NCI-H2081 (cell line): ENCODE results near the gene PTGES3L.

Experiments used
- DNase-seq, 2 experiments: peaks; one replicate each; lab custom pipeline; 2025; lab: John Stamatoyannopoulos, UW

The PTGES3L gene

DNA sequence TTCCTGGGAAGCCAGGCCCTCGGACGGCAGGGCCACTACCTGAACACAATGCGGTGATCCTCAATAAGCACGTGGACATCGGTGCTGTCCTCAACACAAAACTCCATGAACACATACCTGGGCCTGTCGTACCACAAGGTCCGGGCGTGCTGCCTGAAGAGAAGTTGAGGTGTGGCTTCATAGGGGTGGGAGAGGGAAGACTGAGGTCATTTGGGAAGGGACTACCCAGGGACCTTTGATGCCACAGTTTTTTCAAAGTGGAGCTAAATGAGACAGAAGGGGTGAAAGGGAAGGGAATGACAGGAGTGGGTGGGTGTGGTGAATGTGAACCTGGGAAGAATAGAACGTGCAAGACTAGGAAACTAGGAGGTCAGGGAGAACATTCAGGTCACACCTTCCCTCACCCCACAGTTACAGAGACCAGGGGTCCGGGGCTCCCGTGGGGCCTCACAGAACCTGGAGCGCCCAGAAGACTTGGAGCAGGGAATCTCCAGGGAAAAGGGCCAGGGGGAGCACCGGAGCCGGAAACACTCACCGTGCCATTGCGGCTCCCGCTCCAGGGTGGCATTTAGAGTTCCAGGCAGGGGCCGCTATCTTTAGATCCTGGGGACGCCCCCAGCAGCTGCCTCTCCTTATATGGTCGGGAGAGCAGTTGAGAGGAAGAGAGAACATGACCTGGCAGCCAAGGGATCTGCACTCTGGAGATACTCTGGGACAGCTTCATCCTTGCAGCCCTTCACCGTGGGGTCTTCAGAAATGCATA, at the start of gene PTGES3L:
TSS of gene PTGES3L (minus strand) at position 570 of the 763 bp plus-strand sequence. CDS start at position 543, 27 bp downstream.
- peak; percentile 83 to 90 for DNase-seq

DNA sequence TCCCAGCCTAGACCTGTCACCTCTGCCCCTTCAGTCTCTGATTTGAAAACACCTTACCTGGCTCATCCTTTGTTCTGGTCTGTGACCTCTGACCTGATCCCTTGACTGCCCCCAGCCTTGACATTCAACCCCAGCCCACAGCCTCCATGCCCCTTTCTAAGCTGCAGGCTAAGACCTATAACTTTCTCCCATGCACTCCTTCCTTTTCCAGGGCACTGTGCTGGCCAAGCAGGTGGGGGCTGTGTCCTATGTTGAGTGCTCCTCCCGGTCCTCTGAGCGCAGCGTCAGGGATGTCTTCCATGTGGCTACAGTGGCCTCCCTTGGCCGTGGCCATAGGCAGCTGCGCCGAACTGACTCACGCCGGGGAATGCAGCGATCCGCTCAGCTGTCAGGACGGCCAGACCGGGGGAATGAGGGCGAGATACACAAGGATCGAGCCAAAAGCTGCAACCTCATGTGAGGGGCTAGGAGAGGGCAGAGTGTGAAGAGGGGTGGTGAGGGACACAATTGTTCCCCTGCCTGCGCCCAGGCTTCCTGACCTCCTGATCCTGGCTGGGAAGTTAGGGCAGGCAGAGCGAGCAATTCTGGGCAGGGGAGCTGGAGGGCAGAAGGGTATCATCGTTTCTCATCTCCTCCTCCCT, 48.5 kb upstream of the PTGES3L start:
- no peak for DNase-seq

DNA sequence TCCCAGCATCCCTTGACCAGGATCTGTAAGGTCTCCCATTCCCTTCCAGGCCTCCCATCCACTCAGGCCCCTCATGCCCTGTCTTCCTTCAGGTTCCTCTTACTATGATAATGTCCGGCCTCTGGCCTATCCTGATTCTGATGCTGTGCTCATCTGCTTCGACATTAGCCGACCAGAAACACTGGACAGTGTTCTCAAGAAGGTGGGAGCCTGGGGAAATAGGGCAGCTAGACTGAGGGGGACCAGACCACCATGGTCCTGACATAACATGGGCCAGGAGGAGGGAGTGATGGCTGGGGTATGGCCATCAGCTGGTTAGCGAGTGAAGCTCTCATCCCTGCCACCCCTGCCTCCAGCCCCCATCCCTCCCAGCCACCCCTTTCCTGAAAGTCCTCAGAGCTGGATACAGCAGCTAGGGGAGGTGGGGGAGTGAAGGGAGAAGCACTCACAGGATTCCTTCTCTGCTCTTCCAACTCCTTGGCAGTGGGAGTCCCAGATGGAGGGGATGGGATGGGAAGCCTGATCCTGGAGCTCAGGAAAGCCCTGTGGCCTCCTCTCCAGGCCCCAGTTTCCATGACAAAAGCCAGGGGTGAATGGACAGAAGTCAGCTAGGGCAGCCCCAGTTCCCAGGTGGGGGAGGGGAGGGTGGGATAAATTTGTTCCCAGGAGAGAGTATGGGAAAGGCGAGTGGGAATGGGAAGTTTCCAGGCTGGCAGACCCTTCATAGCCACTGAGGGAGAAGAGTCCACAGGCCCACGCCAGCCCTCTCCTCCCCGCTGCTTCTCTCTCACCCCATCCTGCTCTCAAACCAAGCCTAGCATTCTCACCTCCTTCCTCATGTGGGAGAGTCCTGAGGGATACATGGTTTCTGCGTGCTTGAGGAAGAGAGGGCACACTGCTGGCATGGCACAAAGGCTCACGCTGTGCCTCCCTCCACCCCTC, 47.5 kb upstream of the PTGES3L start:
- DNase-seq = no peak

- DNase-seq = no peak
Measured at GRCh38 chr17:43026595-43026994, 46.7 kb upstream of the PTGES3L start.

GRCh38 chr17:43025766-43026537, 46.1 kb upstream of the PTGES3L start:
- DNase-seq = no peak

- DNase-seq = no peak
Measured at GRCh38 chr17:43025290-43025657, 45.4 kb upstream of the PTGES3L start.

DNA sequence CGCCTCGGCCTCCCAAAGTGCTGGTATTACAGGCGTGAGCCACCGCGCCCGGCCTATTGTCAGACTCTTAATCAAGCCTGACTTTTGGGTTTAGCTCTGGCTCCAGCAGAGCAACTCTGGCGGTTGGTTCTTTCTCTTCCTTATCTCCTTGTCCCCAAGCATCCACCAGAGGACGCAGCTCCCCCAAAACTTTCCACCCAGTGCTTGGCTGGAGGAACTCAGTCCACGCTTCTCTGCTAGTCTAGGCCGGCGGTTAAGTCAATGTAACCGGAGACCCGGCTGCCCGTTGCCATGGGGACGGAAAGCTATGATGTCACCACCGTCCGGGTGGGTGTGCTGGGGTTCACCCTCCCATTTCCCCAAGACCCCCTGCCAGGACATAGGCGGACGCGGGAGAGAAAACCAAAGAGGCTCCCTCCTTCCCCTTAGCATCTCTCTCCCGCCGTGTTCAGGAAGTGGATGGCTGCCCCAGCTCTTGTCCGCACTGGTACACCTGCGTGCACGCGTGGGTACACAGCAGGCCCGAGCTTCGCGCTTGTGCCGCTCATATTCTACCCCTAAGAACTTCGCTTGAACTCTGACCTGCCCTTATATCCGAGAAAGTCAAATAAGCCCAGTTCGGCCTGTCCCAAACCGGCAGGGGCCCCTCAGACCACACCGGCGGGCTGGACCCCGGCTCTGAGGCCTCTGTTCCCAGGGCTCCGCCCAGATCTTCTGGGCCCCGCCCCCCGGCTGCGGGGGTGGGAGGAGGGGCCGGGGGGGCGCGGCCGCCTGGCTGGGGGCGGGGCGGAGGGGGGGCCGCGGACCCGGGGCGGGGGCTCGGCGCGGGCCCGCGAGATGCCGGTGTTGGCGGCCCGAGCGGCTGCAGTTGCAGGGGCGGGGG, 44.8 kb upstream of the PTGES3L start, which contains the start of gene RND2:
TSS of gene RND2 (plus strand) at position 825 of the 883 bp plus-strand sequence. CDS start 117 bp downstream, outside the sequence.
- peak; percentile 95 to 96 for DNase-seq

GRCh38 chr17:43021741-43022512, 42.0 kb upstream of the PTGES3L start, which contains the start of gene VAT1:
TSS of gene VAT1 (minus strand) at chr17:43022385. CDS start at chr17:43022322, 63 bp downstream.
- DNase-seq = peak; percentile 74 to 80

GRCh38 chr17:43020789-43021740, 41.2 kb upstream of the PTGES3L start:
- DNase-seq = peak; percentile 37 to 51

DNA sequence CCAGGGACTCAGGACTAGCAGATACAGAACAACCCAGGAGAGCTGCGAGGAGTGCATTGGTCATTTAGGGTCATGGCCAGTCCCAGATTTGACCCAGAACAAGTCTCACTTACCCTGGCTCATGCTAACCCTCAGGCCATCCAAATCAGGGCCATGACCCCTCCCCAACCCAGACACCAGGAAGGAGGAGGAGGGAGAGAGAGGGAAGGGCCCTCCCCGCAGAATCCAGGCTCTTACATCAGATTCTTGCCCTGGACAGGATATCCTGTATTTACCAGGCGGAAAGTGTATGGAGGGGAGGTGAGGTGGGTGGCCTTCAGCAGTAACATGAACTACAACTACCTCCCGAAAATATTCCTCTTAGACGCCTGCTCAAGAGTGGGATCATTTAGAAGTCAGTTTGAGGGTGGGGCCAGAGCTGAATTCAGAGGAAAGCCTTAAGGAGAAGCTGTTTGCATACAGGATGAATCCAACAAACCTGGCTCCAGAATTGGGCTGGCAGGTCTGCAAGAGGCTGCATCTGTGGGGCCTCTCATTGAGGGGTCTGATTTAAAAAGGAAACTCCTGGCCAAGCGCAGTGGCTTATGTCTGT, 40.2 kb upstream of the PTGES3L start:
- no peak for DNase-seq

GRCh38 chr17:43019418-43019817, 39.5 kb upstream of the PTGES3L start:
- DNase-seq = no peak

DNA sequence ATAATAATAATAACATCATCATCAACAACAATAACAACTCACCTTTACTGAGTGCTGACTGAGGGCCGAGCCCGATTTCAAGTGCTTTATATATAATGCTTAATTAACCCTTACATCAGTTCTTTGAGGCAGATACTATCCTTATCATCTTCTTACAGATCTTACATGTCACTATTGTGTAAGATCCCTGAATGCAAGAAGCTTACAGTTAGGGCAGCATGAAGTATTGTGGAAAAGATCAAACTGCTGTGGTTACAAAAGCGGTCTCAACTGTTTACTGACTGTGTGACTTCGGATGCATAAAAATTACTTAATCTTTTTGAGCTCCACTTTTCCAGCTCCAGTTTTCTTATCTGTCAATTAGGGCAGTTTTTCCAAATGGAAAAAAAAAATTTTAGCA, 39.1 kb upstream of the PTGES3L start:
- DNase-seq = no peak

- peak; percentile 41 to 55 for DNase-seq
Measured at GRCh38 chr17:43018008-43018853, 38.4 kb upstream of the PTGES3L start.

GRCh38 chr17:43016216-43016615, 36.3 kb upstream of the PTGES3L start:
- DNase-seq = no peak

- no peak for DNase-seq
Measured at GRCh38 chr17:43015579-43015978, 35.7 kb upstream of the PTGES3L start.

DNA sequence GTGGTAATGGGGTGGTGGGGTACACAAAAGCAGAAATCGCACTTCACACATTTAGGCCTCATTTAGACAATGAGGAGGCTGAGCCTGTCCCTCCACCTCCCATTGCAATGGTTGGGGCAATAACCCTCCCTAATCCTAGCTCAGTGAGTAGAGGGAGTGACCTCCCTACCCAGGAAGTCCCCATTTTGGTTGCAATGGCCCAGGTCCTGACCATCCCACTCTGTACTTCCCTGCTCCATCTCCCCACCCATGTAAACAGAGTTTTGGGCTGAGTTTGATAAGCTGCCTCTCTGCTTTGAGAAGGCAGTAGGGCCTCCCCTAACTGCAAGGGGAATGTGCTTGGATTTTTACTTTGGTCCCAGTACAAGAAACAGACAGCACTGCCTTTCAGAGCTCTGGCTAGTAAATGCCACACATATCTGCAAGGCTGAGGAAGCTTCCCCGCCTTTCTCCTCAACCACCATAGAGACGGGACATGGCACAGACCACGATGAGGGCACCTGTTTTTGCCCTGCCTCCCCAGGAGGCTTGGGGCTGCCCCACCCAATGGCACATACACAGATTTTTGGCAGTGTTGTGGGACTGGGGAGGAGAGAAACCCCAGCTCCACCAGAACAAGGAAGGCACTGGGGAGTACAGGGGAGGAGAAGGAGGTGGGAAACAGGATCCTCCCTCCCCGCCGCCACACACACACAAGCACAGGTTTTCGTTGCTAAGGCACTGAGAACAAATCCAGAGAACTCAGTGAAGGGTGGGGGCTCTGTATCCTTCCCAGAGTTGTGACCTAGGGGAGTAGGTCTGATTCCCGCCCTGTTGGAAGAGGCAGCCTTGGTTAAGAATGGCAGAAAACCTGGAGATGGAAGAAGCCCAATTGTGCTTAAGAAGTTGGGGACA, 35.0 kb upstream of the PTGES3L start:
- DNase-seq = no peak
